Spleen (tissue), 11 donors: Measurements from ENCODE around the gene CSNK1A1. TPM values are rescaled to one million over a fixed set of nuclear protein-coding genes. Genes with fewer than 3 reads are reported as not detected.
A peak's percentile ranks its signal among the peaks of the same experiment; 100 is the strongest.

Source experiments
- DNase-seq: peaks from one replicate; pipeline ENCODE4 v3.0.0-alpha.2; 2020
- H3K27ac ChIP-seq, 8 donors: fragments of 200-600 bp; sonication (generic) in 7 of 8; 1 replicate in 4 of 8; 2 replicates in 4 of 8; pipeline versions ENCODE4 v1.5.0 to v1.8.0; 2016 to 2021; ENCODE audit warnings: inconsistent platforms in 4 of 8, mild to moderate bottlenecking in 4 of 8, moderate library complexity in 1 of 8
- H3K27me3 ChIP-seq, 7 donors: fragments of 200-600 bp; sonication (generic) in 6 of 7; replicated peaks in 1 of 7; 1 replicate in 4 of 7; 2 replicates in 3 of 7; pipeline versions ENCODE4 v1.5.0 to v1.8.0; 2016 to 2021; ENCODE audit warnings: inconsistent platforms in 3 of 7, mild to moderate bottlenecking in 1 of 7
- H3K36me3 ChIP-seq, 6 donors: fragments of 200-600 bp; sonication (generic) in 5 of 6; 1 replicate in 4 of 6; 2 replicates in 2 of 6; pipeline versions ENCODE4 v1.5.0 to v1.8.0; 2016 to 2021; ENCODE audit warnings: inconsistent platforms in 2 of 6
- H3K4me1 ChIP-seq, 6 donors: fragments of 200-600 bp; sonication (generic) in 5 of 6; 1 replicate in 3 of 6; 2 replicates in 3 of 6; pipeline versions ENCODE4 v1.5.0 to v1.8.0; 2016 to 2021; ENCODE audit warnings: inconsistent platforms in 3 of 6
- H3K4me3 ChIP-seq, 8 donors: fragments of 200-600 bp; sonication (generic) in 7 of 8; 1 replicate in 4 of 8; 2 replicates in 4 of 8; pipeline versions ENCODE4 v1.5.0 to v1.8.0; 2016 to 2021; ENCODE audit warnings: inconsistent platforms in 4 of 8, mild to moderate bottlenecking in 4 of 8, moderate library complexity in 2 of 8
- H3K9me3 ChIP-seq, 8 donors: fragments of 200-600 bp; sonication (generic) in 7 of 8; 1 replicate in 4 of 8; 2 replicates in 4 of 8; pipeline versions ENCODE4 v1.5.0 to v1.8.0; 2016 to 2021; ENCODE audit warnings: inconsistent platforms in 4 of 8
- POLR2A ChIP-seq, 3 donors: fragments of 450-650 bp; IDR thresholded peaks; one replicate each; pipeline ENCODE4 v1.5.1; 2017; ENCODE audit warnings: antibody characterized with exemption in 3 of 3, mild to moderate bottlenecking in 1 of 3
- POLR2AphosphoS5 ChIP-seq, 3 donors: sonication (generic); formaldehyde crosslinking; IDR thresholded peaks; one replicate each; pipeline ENCODE4 v1.5.1; 2017; ENCODE audit warnings: antibody characterized with exemption in 3 of 3
- WGBS, 5 donors: extraction: QIAGEN DNeasy Blood & Tissue Kit in 3 of 5; methylation state at CpG; one replicate each; pipeline versions ENCODE4 v1.1.5 to v1.1.7; 2013 to 2018; 5-methylcytosine and 5-hydroxymethylcytosine counted together
- intact Hi-C: fragments of 100-400 bp; cut with DNase I; formaldehyde crosslinking; loops from one replicate; pipeline ENCODE4 v1.15.0; 2023; ENCODE audit warnings: low total_unique reads
- polyA plus RNA-seq, 3 donors: library from polyadenylated mRNA; stranded (reverse); fragments of 200-250 nt; gene quantifications; one replicate each; pipeline ENCODE4 v1.2.1, GENCODE V29; 2013
- total RNA-seq, 7 donors: library from RNA; depleted of rRNA in 3 of 7; stranded (reverse); fragments of >200 nt in 3 of 7; fragmentation: NEBNext Ultra II Directional in 4 of 7; extraction: Animal tissue kit (Norgen Biotek cat#: 25700) in 4 of 7; gene quantifications; one replicate each; pipeline versions ENCODE4 v1.1.0 to v1.2.1, GENCODE V29; 2016 to 2021
- TF ChIP-seq, protein P1 (sequence below), 11 experiments: fragments of 200-600 bp in 7 of 11; fragments of 450-650 bp in 4 of 11; sonication (generic) in 4 of 11; IDR thresholded peaks in 8 of 11; conservative IDR thresholded peaks in 3 of 11; 1 replicate in 7 of 11; 2 replicates in 4 of 11; pipeline versions ENCODE4 v1.4.0 to v1.8.0; 2016 to 2021; ENCODE audit warnings: antibody characterized with exemption in 11 of 11, inconsistent platforms in 4 of 11, mild to moderate bottlenecking in 1 of 11
- donor health status: healthy with polysubstance abuse.
- donor health status: DM: no; HTN: no; CAD: no; lungs with moderate emphysema.
- donor health status: DM: no; HTN: no; CAD: no.
- donor health status: Bipolar disorder and iron deficiency.
- donor health status: healthy.
- donor health status: DM: no; HTN: no; CAD: no.
- donor health status: DM: yes; HTN: yes; CAD: no.

The CSNK1A1 gene
- total and polyA plus RNA-seq, 10 donors = 31.9 to 223 (median 185) TPM

DNA sequence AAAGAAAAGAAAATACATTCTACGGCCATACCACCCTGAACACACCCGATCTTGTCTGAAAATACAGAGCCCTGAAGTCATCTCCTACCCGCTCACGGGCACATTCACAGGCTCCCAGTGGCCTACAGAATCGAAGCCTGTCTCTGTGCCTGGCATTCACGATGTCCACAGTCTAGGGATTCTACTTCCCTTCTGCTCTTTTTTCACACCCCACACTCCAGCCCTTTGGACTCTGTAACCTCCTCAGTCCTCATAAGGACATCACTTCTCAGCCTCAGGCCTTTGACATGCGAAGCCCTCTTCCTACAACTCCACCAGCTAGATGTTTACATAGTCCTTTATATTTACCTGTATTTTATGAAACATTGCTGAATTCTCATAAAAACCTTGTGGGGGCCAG, 77.8 kb downstream of the CSNK1A1 start:
- Histone ChIP-seq H3K27me3 (no peaks in the 10 kb centered on the region), H3K4me3 (no peak overlapping the region), H3K4me1 (peaks cover 0 to 23% (median 0%) of the 10 kb centered on the region in 6 donors), H3K9me3 (no peaks in the 10 kb centered on the region), H3K27ac (no peak overlapping the region), H3K36me3 (no peaks in the 10 kb centered on the region)
- TF ChIP-seq POLR2A (IDR thresholded peaks at IDR 0.05) = no peak
- no peak for TF ChIP-seq POLR2AphosphoS5 (IDR thresholded peaks at IDR 0.05)
- TF ChIP-seq, protein P1, sequence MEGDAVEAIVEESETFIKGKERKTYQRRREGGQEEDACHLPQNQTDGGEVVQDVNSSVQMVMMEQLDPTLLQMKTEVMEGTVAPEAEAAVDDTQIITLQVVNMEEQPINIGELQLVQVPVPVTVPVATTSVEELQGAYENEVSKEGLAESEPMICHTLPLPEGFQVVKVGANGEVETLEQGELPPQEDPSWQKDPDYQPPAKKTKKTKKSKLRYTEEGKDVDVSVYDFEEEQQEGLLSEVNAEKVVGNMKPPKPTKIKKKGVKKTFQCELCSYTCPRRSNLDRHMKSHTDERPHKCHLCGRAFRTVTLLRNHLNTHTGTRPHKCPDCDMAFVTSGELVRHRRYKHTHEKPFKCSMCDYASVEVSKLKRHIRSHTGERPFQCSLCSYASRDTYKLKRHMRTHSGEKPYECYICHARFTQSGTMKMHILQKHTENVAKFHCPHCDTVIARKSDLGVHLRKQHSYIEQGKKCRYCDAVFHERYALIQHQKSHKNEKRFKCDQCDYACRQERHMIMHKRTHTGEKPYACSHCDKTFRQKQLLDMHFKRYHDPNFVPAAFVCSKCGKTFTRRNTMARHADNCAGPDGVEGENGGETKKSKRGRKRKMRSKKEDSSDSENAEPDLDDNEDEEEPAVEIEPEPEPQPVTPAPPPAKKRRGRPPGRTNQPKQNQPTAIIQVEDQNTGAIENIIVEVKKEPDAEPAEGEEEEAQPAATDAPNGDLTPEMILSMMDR (IDR thresholded peaks at IDR 0.05 in 8 of 11, conservative IDR thresholded peaks at IDR 0.05 in 3 of 11) = no peak
- DNase-seq = no peak
- intact Hi-C loops = no loop called here
- WGBS, 5 donors = 88 to 99% (median 93%) methylated on average over 7 of the region's 7 CpGs

DNA sequence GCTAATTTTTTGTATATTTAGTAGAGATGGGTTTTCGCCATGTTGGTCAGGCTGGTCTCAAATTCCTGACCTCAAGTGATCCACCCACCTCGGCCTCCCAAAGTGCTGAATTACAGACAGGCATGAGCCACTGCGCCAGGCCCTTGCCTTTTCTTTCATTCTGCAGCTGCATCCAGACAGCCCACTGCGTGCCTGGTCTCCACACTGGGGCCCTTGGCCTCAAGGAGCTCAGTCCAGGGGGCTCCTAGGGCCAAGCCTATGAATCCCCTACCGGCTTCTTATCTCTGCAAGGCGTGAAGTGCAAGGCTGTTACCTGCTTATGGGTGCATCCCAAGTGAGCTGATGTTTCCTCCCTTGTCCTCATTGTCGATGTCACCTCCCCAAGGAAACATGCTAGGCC, 78.8 kb downstream of the CSNK1A1 start:
- intact Hi-C loops = no loop called here
- 87 to 97% (median 92%) methylated on average over 6 to 7 of the region's 7 CpGs for WGBS, 5 donors
- H3K27ac ChIP-seq = no peak overlapping the region
- peaks cover 0 to 23% (median 0%) of the 10 kb centered on the region in 6 donors for H3K4me1 ChIP-seq
- no peaks in the 10 kb centered on the region for H3K27me3 ChIP-seq
- TF ChIP-seq POLR2AphosphoS5 (IDR thresholded peaks at IDR 0.05) (no peak), POLR2A (IDR thresholded peaks at IDR 0.05) (no peak)
- TF ChIP-seq, protein P1 (IDR thresholded peaks at IDR 0.05 in 8 of 11, conservative IDR thresholded peaks at IDR 0.05 in 3 of 11) = no peak
- H3K4me3 ChIP-seq = no peak overlapping the region
- DNase-seq = no peak
- H3K36me3 ChIP-seq = no peaks in the 10 kb centered on the region
- H3K9me3 ChIP-seq = no peaks in the 10 kb centered on the region

DNA sequence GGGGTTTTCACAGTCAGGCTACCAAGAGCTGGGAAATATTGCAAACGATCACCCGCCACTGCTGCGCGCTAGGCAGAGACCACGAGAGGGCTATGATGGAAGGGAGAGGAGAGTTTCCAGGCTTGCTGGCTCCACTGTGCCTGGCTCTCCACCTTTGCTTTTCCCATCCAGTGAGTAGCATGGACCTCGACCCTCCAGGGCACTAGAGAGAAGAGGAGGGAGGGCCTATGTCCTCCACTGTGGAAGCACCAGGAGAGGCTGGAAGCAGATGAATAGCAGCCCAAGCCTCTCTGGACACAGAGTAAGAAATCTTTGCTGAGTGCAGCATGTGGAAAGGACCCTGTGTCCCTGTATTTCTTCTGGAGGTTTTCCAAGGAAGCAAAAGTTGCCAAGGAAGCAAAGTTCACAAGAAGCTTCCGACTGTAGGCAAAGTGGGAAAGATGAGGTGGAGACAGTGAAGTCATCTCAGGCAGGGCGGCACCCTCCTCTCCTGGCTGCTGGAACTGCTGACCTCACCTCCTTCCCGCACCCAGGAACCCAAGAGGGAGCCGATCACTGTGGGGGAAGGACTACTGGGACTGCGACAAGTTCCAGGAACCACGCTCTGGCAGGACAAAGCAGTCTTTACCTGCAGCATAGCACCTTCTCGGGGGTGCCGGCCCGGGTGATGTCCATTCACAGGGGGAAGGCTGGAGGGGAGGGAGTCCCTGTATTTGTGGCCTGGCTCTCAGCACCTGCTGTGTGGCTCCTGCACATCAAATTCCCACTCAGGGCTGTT, 79.6 kb downstream of the CSNK1A1 start:
- no peak overlapping the region for H3K4me3 ChIP-seq
- TF ChIP-seq POLR2AphosphoS5 (IDR thresholded peaks at IDR 0.05) (no peak), POLR2A (IDR thresholded peaks at IDR 0.05) (no peak)
- TF ChIP-seq, protein P1 (IDR thresholded peaks at IDR 0.05 in 8 of 11, conservative IDR thresholded peaks at IDR 0.05 in 3 of 11) = no peak
- WGBS, 5 donors = 68 to 83% (median 76%) methylated on average over 14 to 15 of the region's 15 CpGs
- no peaks in the 10 kb centered on the region for H3K36me3 ChIP-seq
- H3K4me1 ChIP-seq = peaks cover 0 to 23% (median 0%) of the 10 kb centered on the region in 6 donors
- peak overlapping the region in 1 of 8 donors; percentile 48 for H3K27ac ChIP-seq
- DNase-seq = no peak
- H3K9me3 ChIP-seq = no peaks in the 10 kb centered on the region
- H3K27me3 ChIP-seq = no peaks in the 10 kb centered on the region
- intact Hi-C loops = no loop called here

DNA sequence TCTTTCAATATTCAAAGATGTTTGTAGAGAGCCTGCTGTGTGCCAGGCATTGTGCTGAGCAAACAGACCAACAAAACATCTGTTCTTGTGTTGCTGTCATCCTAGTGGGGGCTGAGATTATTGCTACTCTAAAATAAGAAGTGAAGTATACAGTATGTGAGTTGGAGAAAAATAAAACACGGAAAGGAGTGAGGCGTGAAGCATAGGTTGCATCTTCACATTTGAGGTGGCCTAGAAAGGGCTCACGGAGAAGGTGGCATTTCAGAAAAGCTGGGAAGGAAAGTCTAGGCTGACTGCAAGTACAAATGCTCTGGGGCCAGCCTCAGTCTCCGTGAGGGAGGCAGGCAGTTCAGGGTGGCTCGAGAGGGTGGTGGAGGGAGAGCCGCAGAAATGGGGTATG, 80.3 kb downstream of the CSNK1A1 start:
- TF ChIP-seq, protein P1 (IDR thresholded peaks at IDR 0.05 in 8 of 11, conservative IDR thresholded peaks at IDR 0.05 in 3 of 11) = no peak
- TF ChIP-seq POLR2AphosphoS5 (IDR thresholded peaks at IDR 0.05) (no peak), POLR2A (IDR thresholded peaks at IDR 0.05) (no peak)
- no peaks in the 10 kb centered on the region for H3K36me3 ChIP-seq
- peaks cover 0 to 26% (median 0%) of the 10 kb centered on the region in 6 donors for H3K4me1 ChIP-seq
- no peak overlapping the region for H3K4me3 ChIP-seq
- peak overlapping the region in 1 of 8 donors; percentile 48 for H3K27ac ChIP-seq
- DNase-seq = no peak
- H3K27me3 ChIP-seq = no peaks in the 10 kb centered on the region
- H3K9me3 ChIP-seq = no peaks in the 10 kb centered on the region
- intact Hi-C loops = no loop called here
- WGBS, 5 donors = 88 to 94% (median 91%) methylated on average over 6 of the region's 6 CpGs
